Ishikawa (cell line): ENCODE measurements around the gene F10.

Experiments used
- CEBPB ChIP-seq: IDR thresholded peaks from 2 replicates; pipeline ENCODE4 v1.6.1; 2012
- CREB1 ChIP-seq: IDR thresholded peaks from 2 replicates; pipeline ENCODE4 v1.6.1; 2012; ENCODE audit warnings: low read depth
- EGR1 ChIP-seq: IDR thresholded peaks from 2 replicates; pipeline ENCODE4 v1.6.1; 2012
- EP300 ChIP-seq: IDR thresholded peaks from 2 replicates; pipeline ENCODE4 v1.6.1; 2012; ENCODE audit warnings: borderline replicate concordance
- FOXM1 ChIP-seq: IDR thresholded peaks from 2 replicates; pipeline ENCODE4 v1.6.1; 2012; ENCODE audit warnings: low read depth, borderline replicate concordance
- NFIC ChIP-seq: IDR thresholded peaks from 2 replicates; pipeline ENCODE4 v1.6.1; 2012
- RAD21 ChIP-seq: IDR thresholded peaks from 2 replicates; pipeline ENCODE4 v1.6.1; 2012; ENCODE audit warnings: low read depth
- TAF1 ChIP-seq: IDR thresholded peaks from 2 replicates; pipeline ENCODE4 v1.6.1; 2012; ENCODE audit warnings: low read depth, mild to moderate bottlenecking
- TCF12 ChIP-seq: IDR thresholded peaks from 2 replicates; pipeline ENCODE4 v1.6.1; 2012; ENCODE audit warnings: low read depth
- TEAD4 ChIP-seq: IDR thresholded peaks from 2 replicates; pipeline ENCODE4 v1.6.1; 2012
- YY1 ChIP-seq: IDR thresholded peaks from 2 replicates; pipeline ENCODE4 v1.6.1; 2012; ENCODE audit warnings: low read depth
- ZBTB7A ChIP-seq: IDR thresholded peaks from 2 replicates; pipeline ENCODE4 v1.6.1; 2012; ENCODE audit warnings: low read depth
- TF ChIP-seq, protein P1 (sequence below): IDR thresholded peaks from 2 replicates; pipeline ENCODE4 v1.6.1; 2012; ENCODE audit warnings: low read depth, mild to moderate bottlenecking
- TF ChIP-seq, protein P2 (sequence below): IDR thresholded peaks from 2 replicates; pipeline ENCODE4 v1.6.1; 2012
- TF ChIP-seq, protein P3 (sequence below): IDR thresholded peaks from 2 replicates; pipeline ENCODE4 v1.6.1; 2012

Gene F10

DNA sequence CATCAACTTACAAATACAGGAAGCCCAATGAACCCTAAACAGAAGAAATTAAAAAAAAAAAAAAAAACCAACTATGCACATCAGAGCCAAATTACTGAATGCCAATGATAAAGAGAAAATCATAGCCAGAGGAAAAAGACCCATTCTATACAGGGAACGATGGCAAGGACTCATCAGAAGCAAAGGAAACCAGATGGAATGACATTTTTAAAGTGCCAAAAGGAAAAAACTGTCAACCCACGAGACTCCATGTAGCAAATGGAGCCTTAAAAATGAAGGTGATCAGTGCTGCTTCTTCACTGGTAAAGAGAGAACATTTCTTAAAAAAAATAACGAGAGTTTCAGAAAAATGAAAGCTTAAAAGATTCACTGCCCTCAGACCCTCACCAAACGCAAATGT, 67.6 kb downstream of the F10 start:
- TF ChIP-seq TAF1: no peak
- TF ChIP-seq, protein P1, sequence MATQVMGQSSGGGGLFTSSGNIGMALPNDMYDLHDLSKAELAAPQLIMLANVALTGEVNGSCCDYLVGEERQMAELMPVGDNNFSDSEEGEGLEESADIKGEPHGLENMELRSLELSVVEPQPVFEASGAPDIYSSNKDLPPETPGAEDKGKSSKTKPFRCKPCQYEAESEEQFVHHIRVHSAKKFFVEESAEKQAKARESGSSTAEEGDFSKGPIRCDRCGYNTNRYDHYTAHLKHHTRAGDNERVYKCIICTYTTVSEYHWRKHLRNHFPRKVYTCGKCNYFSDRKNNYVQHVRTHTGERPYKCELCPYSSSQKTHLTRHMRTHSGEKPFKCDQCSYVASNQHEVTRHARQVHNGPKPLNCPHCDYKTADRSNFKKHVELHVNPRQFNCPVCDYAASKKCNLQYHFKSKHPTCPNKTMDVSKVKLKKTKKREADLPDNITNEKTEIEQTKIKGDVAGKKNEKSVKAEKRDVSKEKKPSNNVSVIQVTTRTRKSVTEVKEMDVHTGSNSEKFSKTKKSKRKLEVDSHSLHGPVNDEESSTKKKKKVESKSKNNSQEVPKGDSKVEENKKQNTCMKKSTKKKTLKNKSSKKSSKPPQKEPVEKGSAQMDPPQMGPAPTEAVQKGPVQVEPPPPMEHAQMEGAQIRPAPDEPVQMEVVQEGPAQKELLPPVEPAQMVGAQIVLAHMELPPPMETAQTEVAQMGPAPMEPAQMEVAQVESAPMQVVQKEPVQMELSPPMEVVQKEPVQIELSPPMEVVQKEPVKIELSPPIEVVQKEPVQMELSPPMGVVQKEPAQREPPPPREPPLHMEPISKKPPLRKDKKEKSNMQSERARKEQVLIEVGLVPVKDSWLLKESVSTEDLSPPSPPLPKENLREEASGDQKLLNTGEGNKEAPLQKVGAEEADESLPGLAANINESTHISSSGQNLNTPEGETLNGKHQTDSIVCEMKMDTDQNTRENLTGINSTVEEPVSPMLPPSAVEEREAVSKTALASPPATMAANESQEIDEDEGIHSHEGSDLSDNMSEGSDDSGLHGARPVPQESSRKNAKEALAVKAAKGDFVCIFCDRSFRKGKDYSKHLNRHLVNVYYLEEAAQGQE: no peak
- no peak for TF ChIP-seq NFIC
- no peak for TF ChIP-seq ZBTB7A
- TF ChIP-seq TEAD4: no peak
- TF ChIP-seq CEBPB: no peak
- no peak for TF ChIP-seq FOXM1
- no peak for TF ChIP-seq EGR1
- no peak for TF ChIP-seq EP300
- no peak for TF ChIP-seq CREB1
- TF ChIP-seq TCF12: no peak
- TF ChIP-seq RAD21: no peak
- TF ChIP-seq YY1: no peak
- TF ChIP-seq, protein P2, sequence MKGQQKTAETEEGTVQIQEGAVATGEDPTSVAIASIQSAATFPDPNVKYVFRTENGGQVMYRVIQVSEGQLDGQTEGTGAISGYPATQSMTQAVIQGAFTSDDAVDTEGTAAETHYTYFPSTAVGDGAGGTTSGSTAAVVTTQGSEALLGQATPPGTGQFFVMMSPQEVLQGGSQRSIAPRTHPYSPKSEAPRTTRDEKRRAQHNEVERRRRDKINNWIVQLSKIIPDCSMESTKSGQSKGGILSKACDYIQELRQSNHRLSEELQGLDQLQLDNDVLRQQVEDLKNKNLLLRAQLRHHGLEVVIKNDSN: no peak
- TF ChIP-seq, protein P3, sequence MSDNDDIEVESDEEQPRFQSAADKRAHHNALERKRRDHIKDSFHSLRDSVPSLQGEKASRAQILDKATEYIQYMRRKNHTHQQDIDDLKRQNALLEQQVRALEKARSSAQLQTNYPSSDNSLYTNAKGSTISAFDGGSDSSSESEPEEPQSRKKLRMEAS: no peak

DNA sequence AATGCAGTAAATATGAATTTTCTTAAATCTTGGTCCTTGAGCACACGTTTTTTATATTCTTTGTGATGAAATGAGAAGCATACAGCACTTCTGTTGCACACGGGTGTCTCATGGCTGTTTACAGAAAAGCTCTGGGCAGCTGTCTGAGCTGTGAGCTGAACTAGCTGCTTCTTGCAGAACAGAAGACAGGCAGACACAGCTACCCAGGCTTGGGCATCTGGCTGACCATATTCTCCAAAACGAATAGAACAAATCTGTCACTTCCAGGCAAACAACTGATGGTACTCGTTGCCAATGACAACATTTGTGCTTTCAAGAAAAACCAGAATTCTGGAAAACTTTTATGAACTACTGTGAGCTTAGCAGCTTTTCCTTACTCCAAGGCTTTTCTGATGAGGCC, 69.7 kb downstream of the F10 start:
- TF ChIP-seq TAF1 (no peak), YY1 (no peak), EGR1 (no peak), TCF12 (no peak), CEBPB (no peak), CREB1 (no peak), FOXM1 (no peak), TEAD4 (no peak), ZBTB7A (no peak)
- TF ChIP-seq, protein P3: no peak
- TF ChIP-seq, protein P1: no peak

DNA sequence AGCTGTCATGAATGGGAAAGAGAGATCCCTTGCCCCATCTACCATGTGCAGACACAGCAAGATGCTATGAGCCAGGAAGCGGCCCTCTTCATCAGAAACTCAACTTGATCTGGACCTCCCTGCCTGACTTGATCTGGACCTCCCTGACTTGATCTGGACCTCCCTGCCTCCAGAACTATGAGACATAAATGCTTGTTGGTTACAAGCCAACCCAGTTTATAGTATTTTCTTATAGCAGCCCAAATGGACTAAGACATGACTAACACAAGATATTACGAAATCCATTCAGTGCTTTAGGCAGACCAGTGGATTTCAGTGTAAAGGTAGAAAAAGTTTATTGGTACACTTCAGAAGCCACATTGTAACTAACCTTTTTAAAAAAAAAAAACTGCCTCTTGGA, 70.3 kb downstream of the F10 start:
- no peak for TF ChIP-seq NFIC
- TF ChIP-seq, protein P1: no peak
- TF ChIP-seq FOXM1: no peak
- TF ChIP-seq TCF12: no peak
- TF ChIP-seq, protein P2: no peak
- TF ChIP-seq, protein P3: no peak
- no peak for TF ChIP-seq YY1
- TF ChIP-seq RAD21: no peak
- no peak for TF ChIP-seq TEAD4

DNA sequence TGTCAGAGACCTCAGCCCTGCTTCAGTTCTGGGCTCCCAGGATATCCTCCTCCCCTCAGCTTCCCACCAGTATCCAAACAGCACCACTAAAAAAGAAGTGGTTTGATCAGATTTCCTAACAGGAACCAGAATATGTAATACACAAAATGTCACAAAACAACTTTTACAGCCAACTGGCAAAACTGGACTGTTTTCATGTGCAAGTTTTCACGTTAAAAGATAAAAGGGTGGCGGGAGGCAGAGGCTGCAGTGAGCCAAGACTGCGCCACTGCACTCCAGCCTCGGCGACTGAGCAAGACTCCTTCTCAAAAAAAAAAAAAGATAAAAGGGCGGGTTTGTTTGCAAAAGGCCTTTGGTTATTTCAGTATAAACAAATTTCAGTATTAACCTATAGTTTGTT, 72.8 kb downstream of the F10 start:
- TF ChIP-seq FOXM1 (no peak), RAD21 (no peak), TAF1 (no peak), EP300 (no peak), CEBPB (no peak)
- TF ChIP-seq, protein P2: no peak
